Hepatocyte (in vitro differentiated cells): ENCODE data around the gene BIN2. TPM values are rescaled to one million over a fixed set of nuclear protein-coding genes. Genes with fewer than 3 reads are reported as not detected.
A peak's percentile ranks its signal among the peaks of the same experiment; 100 is the strongest.

Source experiments
- DNase-seq: peaks from one replicate; pipeline ENCODE4 v3.0.0-alpha.2; 2016; ENCODE audit warnings: low spot score
- H2AFZ ChIP-seq: fragments of 200-600 bp; sonication (generic); 2 replicates; pipeline ENCODE4 v1.6.0; 2016; ENCODE audit warnings: antibody characterized with exemption, mild to moderate bottlenecking
- H3K27ac ChIP-seq: fragments of 200-600 bp; sonication (generic); 2 replicates; pipeline ENCODE4 v1.5.1; 2016; ENCODE audit warnings: mild to moderate bottlenecking
- H3K27me3 ChIP-seq: fragments of 200-600 bp; sonication (generic); 2 replicates; pipeline ENCODE4 v1.6.1; 2016
- H3K36me3 ChIP-seq: fragments of 200-600 bp; sonication (generic); replicated peaks from 2 replicates; pipeline ENCODE4 v1.5.1; 2016; ENCODE audit warnings: low read depth; ENCODE audit not compliant: insufficient read depth
- H3K4me1 ChIP-seq: fragments of 200-600 bp; sonication (generic); 2 replicates; pipeline ENCODE4 v1.5.1; 2016; ENCODE audit warnings: mild to moderate bottlenecking, moderate library complexity; ENCODE audit not compliant: insufficient read depth
- H3K4me2 ChIP-seq: fragments of 200-600 bp; sonication (generic); 2 replicates; pipeline ENCODE4 v1.6.0; 2016
- H3K4me3 ChIP-seq: fragments of 200-600 bp; sonication (generic); 2 replicates; pipeline ENCODE4 v1.5.1; 2016; ENCODE audit warnings: mild to moderate bottlenecking
- H3K79me2 ChIP-seq: fragments of 200-600 bp; sonication (generic); 2 replicates; pipeline ENCODE4 v1.6.0; 2017; ENCODE audit warnings: mild to moderate bottlenecking
- H3K9me2 ChIP-seq: fragments of 200-600 bp; sonication (generic); replicated peaks from 2 replicates; pipeline ENCODE4 v1.6.0; 2017; ENCODE audit warnings: mild to moderate bottlenecking; ENCODE audit not compliant: insufficient read depth
- H3K9me3 ChIP-seq: fragments of 200-600 bp; sonication (generic); 2 replicates; pipeline ENCODE4 v1.5.1; 2016; ENCODE audit warnings: low read depth, mild to moderate bottlenecking
- H4K20me1 ChIP-seq: fragments of 200-600 bp; sonication (generic); 2 replicates; pipeline ENCODE4 v1.6.0; 2016; ENCODE audit warnings: mild to moderate bottlenecking; ENCODE audit not compliant: insufficient read depth, poor library complexity, severe bottlenecking
- EZH2 ChIP-seq: fragments of 200-600 bp; sonication (generic); IDR thresholded peaks from 2 replicates; pipeline ENCODE4 v1.6.1; 2016; ENCODE audit warnings: antibody characterized with exemption, mild to moderate bottlenecking, borderline replicate concordance
- EZH2phosphoT487 ChIP-seq: fragments of 200-600 bp; sonication (generic); IDR thresholded peaks from one replicate; pipeline ENCODE4 v1.6.1; 2018; ENCODE audit warnings: antibody characterized with exemption, mild to moderate bottlenecking, low read depth, moderate library complexity; ENCODE audit not compliant: unreplicated experiment, severe bottlenecking
- WGBS: methylation state at CpG from one replicate; pipeline ENCODE4 v1.1.6; 2016; ENCODE audit warnings: low lambda C conversion rate; ENCODE audit errors: missing lambda C conversion rate; 5-methylcytosine and 5-hydroxymethylcytosine counted together
- polyA plus RNA-seq: library from polyadenylated mRNA; unstranded; fragments of >200 nt; fragmentation: Nextera tagmentation; extraction: Ambion mirVana; gene quantifications from 2 replicates; pipeline ENCODE4 v1.2.1, GENCODE V29; 2016
- total RNA-seq: library from RNA; depleted of rRNA; stranded (reverse); fragments of >200 nt; gene quantifications from 2 replicates; pipeline ENCODE4 v1.2.3, GENCODE V29; 2014
- TF ChIP-seq, protein P1 (sequence below): fragments of 200-600 bp; sonication (generic); IDR thresholded peaks from 2 replicates; pipeline ENCODE4 v1.5.1; 2016; ENCODE audit warnings: antibody characterized with exemption, mild to moderate bottlenecking; ENCODE audit not compliant: poor library complexity

The BIN2 gene
- total and polyA plus RNA-seq, 2 experiments from 2014 or later = 0.07 TPM; not detected in 1

GRCh38 chr12:51253276-51253675 is 70.7 kb downstream of the BIN2 start:
- H4K20me1 ChIP-seq = no peaks in the 10 kb centered on the region
- H2AFZ ChIP-seq = no peak overlapping the region
- H3K4me2 ChIP-seq = no peak overlapping the region
- no peaks in the 10 kb centered on the region for H3K36me3 ChIP-seq
- no peaks in the 10 kb centered on the region for H3K27me3 ChIP-seq
- H3K79me2 ChIP-seq = no peaks in the 10 kb centered on the region
- H3K27ac ChIP-seq = no peak overlapping the region
- H3K9me2 ChIP-seq = no peaks in the 10 kb centered on the region
- H3K9me3 ChIP-seq = no peaks in the 10 kb centered on the region
- DNase-seq = no peak
- WGBS = 97% methylated on average over 1 of the region's 1 CpG
- no peaks in the 10 kb centered on the region for H3K4me1 ChIP-seq
- TF ChIP-seq EZH2 = no peak
- no peak overlapping the region for H3K4me3 ChIP-seq

- Histone ChIP-seq H3K4me1 (peaks cover 9% of the 10 kb centered on the region), H3K27me3 (no peaks in the 10 kb centered on the region), H3K27ac (no peak overlapping the region), H3K4me3 (no peak overlapping the region), H3K4me2 (no peak overlapping the region), H3K79me2 (no peaks in the 10 kb centered on the region), H3K9me3 (no peaks in the 10 kb centered on the region), H3K36me3 (no peaks in the 10 kb centered on the region), H3K9me2 (no peaks in the 10 kb centered on the region), H4K20me1 (no peaks in the 10 kb centered on the region), H2AFZ (no peak overlapping the region)
- TF ChIP-seq EZH2 (no peak), EZH2phosphoT487 (no peak)
- TF ChIP-seq, protein P1, sequence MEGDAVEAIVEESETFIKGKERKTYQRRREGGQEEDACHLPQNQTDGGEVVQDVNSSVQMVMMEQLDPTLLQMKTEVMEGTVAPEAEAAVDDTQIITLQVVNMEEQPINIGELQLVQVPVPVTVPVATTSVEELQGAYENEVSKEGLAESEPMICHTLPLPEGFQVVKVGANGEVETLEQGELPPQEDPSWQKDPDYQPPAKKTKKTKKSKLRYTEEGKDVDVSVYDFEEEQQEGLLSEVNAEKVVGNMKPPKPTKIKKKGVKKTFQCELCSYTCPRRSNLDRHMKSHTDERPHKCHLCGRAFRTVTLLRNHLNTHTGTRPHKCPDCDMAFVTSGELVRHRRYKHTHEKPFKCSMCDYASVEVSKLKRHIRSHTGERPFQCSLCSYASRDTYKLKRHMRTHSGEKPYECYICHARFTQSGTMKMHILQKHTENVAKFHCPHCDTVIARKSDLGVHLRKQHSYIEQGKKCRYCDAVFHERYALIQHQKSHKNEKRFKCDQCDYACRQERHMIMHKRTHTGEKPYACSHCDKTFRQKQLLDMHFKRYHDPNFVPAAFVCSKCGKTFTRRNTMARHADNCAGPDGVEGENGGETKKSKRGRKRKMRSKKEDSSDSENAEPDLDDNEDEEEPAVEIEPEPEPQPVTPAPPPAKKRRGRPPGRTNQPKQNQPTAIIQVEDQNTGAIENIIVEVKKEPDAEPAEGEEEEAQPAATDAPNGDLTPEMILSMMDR = no peak
- no peak for DNase-seq
- WGBS = 78% methylated on average over 14 of the region's 14 CpGs
These were observed 76.3 kb downstream of the BIN2 start for GRCh38 chr12:51247523-51248206.

GRCh38 chr12:51246254-51246853 is 77.6 kb downstream of the BIN2 start:
- 33% methylated on average over 7 of the region's 7 CpGs for WGBS
- H3K4me2 ChIP-seq = peak overlapping the region; percentile 9

More at GRCh38 chr12:51246254-51246853, 77.6 kb downstream of the BIN2 start:
- Histone ChIP-seq H3K27me3 (no peaks in the 10 kb centered on the region), H3K4me3 (no peak overlapping the region), H3K9me3 (no peaks in the 10 kb centered on the region), H3K36me3 (peaks cover under 1% of the 10 kb centered on the region), H3K9me2 (no peaks in the 10 kb centered on the region), H2AFZ (no peak overlapping the region), H3K4me1 (peaks cover 9% of the 10 kb centered on the region), H4K20me1 (no peaks in the 10 kb centered on the region), H3K79me2 (peaks cover 3% of the 10 kb centered on the region), H3K27ac (peak overlapping the region; percentile 46)
- no peak for DNase-seq
- no peak for TF ChIP-seq EZH2phosphoT487
- TF ChIP-seq EZH2 = no peak
- TF ChIP-seq, protein P1 = peak; percentile 29
